Measurements from ENCODE around the gene VWA7.

VWA7 gene

GRCh38 chr6:31750411-31751022 is 26.6 kb downstream of the VWA7 start:
- DNase-seq, result no peak

GRCh38 chr6:31749301-31750036 is 27.7 kb downstream of the VWA7 start:
- no peak for DNase-seq

GRCh38 chr6:31744422-31744821 is 32.7 kb downstream of the VWA7 start:
- DNase-seq, result no peak

- no peak for DNase-seq
Observed at GRCh38 chr6:31742894-31743293, 34.2 kb downstream of the VWA7 start.

- DNase-seq, result no peak
Observed at GRCh38 chr6:31741815-31742214, 35.3 kb downstream of the VWA7 start.

GRCh38 chr6:31740397-31741223 is 36.5 kb downstream of the VWA7 start:
- no peak for DNase-seq

GRCh38 chr6:31739639-31740396 is 37.3 kb downstream of the VWA7 start, which contains the start of gene MSH5:
Gene MSH5 (plus strand): TSS chr6:31740005. CDS start chr6:31740467, 462 bp downstream.
- peak; percentile 91 for DNase-seq

GRCh38 chr6:31737991-31738979 is 38.8 kb downstream of the VWA7 start:
- DNase-seq, result peak; percentile 45

GRCh38 chr6:31737315-31737990 is 39.7 kb downstream of the VWA7 start:
- DNase-seq, result no peak

- DNase-seq, result no peak
Observed at GRCh38 chr6:31736768-31737314, 40.3 kb downstream of the VWA7 start.

- peak; percentile 64 for DNase-seq
Observed at GRCh38 chr6:31736021-31736767, 40.9 kb downstream of the VWA7 start, which contains the start of gene CLIC1. Gene CLIC1 (minus strand): TSS chr6:31736530. CDS start chr6:31736300, 230 bp downstream.

- peak; percentile 33 for DNase-seq
Observed at GRCh38 chr6:31734821-31735406, 42.2 kb downstream of the VWA7 start.

- DNase-seq, result no peak
Observed at GRCh38 chr6:31734247-31734820, 42.8 kb downstream of the VWA7 start.

GRCh38 chr6:31733734-31734133 is 43.4 kb downstream of the VWA7 start:
- no peak for DNase-seq

- no peak for DNase-seq
Observed at GRCh38 chr6:31732029-31732428, 45.1 kb downstream of the VWA7 start.

- DNase-seq, result no peak
Observed at GRCh38 chr6:31730631-31731086, 46.5 kb downstream of the VWA7 start.

GRCh38 chr6:31729979-31730630 is 47.0 kb downstream of the VWA7 start:
- peak; percentile 51 for DNase-seq

- DNase-seq, result peak; percentile 72
Observed at GRCh38 chr6:31729515-31729978, 47.6 kb downstream of the VWA7 start.
